Measurements from ENCODE around the gene NYAP1.
A peak's percentile ranks its signal among the peaks of the same experiment; 100 is the strongest.
"Not testable (repeated sequence)": the region's sequence is repeated elsewhere in the genome, so short reads cannot be mapped to it uniquely, and the experiment has no call there.

NYAP1 gene

GRCh38 chr7:100484673-100485045 is 932 bp downstream of the NYAP1 start:
- DNase-seq: no peak

- no peak for DNase-seq
These were observed 1.7 kb downstream of the NYAP1 start for GRCh38 chr7:100485471-100485876.

GRCh38 chr7:100486111-100486636 is 2.4 kb downstream of the NYAP1 start:
- DNase-seq: no peak

GRCh38 chr7:100486753-100487446 is 3.2 kb downstream of the NYAP1 start:
- DNase-seq: no peak

DNA sequence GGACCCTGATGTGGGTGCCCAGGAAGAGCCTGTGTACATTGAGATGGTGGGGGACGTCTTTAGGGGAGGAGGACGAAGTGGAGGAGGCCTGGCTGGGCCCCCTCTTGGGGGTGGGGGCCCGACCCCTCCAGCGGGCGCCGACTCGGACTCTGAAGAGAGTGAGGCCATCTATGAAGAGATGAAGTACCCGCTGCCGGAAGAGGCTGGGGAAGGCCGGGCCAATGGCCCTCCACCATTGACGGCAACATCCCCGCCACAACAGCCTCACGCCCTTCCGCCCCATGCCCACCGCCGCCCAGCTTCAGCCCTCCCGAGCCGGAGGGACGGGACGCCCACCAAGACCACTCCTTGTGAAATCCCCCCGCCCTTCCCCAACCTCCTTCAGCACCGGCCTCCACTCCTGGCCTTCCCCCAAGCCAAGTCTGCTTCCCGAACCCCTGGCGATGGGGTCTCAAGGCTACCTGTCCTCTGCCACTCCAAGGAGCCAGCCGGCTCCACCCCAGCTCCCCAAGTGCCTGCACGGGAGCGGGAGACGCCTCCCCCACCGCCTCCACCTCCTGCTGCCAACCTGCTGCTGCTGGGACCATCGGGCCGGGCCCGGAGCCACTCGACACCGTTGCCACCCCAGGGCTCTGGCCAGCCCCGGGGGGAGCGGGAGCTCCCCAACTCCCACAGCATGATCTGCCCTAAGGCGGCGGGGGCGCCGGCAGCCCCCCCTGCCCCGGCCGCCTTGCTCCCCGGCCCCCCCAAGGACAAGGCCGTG is 4.8 kb downstream of the NYAP1 start:
- no peak for DNase-seq

- DNase-seq: no peak
These were observed 5.4 kb downstream of the NYAP1 start for GRCh38 chr7:100489121-100489520.

GRCh38 chr7:100489824-100490223 is 6.1 kb downstream of the NYAP1 start:
- DNase-seq: peak; percentile 98

DNA sequence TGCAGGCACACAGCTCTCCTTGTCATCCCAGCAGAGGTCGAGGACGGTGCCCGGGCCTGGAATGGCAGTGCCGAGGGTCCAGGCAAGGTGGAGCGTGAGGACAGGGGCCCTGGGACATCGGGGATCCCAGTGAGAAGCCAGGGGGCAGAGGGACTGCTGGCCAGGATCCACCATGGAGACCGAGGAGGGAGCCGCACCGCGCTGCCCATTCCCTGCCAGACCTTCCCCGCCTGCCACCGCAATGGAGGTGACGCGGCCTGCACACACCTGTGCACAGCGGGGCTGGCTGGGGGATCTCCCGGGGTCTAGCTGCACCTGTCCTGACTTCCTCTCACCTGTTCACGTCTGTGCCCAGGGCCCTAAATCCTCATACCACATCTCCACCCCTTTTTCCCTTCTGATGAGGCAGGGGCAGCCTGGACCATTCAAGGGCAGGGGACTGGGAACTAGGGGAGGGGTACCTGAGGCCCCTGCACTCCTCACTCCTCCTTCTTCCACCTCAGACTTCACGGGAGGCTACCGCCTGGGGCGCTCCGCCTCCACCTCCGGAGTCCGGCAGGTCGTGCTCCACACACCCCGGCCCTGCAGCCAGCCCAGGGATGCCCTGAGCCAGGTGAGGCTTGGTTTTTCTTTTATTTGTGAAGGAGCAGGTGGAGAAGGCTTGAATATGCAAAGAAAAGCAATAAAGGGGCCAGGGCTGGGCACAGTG is 6.9 kb downstream of the NYAP1 start:
- DNase-seq: no peak

DNA sequence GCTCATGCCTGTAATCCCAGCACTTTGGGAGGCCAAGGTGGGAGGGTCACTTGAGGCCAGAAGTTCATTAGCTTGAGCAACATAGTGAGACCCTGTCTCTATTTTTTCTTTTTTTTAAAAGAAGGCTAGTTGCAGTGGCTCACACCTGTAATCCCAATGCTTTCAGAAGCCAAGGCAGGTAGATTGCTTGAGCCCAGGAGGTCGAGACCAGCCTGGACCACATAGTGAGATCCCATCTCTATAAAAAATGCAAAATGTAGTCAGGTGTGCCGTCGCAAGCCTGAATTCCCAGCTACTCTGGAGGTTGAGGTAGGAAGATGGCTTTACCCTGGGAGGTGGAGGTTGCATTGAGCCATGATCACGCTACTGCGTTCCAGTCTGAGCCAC is 7.5 kb downstream of the NYAP1 start:
- no peak for DNase-seq

DNA sequence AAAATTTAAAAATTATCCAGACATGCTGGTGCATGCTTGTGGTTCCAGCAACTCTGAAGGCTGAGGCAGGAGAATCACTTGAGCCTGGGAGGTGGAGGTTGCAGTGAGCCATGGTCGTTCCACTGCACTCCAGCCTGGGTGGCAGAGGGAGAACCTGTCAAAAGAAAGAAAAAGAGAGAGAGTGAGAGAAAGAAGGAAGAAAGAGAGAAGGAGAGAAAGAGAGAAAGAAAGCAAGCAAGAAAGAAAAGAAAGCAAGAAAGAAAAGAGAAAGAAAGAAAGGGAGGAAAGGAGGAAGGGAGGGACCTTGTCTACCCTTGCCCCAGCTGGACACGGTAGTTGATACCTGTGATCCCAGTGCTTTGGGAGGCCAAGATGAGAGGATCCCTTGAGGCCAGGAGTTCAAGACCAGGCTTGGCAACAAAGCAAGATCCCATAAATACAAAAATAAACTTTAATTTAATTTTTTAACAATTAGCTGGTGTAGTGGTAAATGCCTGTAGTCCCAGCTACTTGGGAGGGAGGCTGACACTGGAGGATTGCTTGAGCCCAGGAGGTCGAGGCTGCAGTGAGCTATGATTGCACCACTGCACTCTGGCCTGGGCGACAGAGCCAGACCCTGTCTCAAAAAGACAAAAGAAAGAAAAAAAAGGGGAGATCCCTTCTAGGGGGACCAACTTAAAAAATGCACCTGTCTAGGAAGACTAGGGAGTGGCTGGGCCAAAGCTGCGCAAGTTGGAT is 9.2 kb downstream of the NYAP1 start:
- no peak for DNase-seq

- no peak for DNase-seq
These were observed 9.9 kb downstream of the NYAP1 start for GRCh38 chr7:100493476-100494264.

DNA sequence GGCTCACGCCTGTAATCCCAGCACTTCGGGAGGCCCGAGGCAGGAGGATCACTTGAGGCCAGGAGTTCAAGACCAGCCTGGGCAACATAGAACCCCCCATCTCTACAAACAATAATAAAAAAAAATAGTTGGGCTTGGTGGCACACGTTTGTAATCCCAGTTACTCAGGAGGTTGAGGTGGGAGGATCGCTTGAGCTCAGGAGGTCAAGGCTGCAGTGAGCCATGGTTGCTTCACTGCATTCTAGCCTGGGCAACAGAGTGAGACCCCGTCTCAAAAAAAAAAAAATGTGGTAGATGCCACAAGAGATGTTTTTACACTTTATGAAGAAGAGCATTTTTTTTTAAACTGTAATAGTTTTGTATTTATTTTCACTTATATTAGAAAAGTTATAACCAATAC is 12.8 kb downstream of the NYAP1 start:
- DNase-seq: no peak

GRCh38 chr7:100500743-100501142 is 17.0 kb downstream of the NYAP1 start:
- not testable (repeated sequence) for DNase-seq

DNA sequence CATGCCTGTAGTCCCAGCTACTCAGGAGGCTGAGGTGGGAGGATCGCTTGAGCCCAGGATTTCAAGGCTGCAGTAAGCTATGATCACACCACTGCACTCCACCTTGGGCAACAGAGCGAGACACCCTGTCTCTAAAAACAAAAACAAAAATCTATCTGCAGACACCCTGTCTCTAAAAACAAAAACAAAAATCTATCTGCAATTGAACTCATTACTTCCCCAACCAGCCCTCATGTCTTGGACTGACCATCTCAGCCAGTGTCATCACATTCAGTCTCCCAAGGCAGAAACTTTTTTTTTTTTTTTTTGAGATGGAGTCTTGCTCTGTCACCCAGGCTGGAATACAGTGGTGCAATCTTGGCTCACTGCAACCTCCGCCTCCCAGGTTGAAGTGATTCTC is 20.3 kb downstream of the NYAP1 start:
- not testable (repeated sequence) for DNase-seq

DNA sequence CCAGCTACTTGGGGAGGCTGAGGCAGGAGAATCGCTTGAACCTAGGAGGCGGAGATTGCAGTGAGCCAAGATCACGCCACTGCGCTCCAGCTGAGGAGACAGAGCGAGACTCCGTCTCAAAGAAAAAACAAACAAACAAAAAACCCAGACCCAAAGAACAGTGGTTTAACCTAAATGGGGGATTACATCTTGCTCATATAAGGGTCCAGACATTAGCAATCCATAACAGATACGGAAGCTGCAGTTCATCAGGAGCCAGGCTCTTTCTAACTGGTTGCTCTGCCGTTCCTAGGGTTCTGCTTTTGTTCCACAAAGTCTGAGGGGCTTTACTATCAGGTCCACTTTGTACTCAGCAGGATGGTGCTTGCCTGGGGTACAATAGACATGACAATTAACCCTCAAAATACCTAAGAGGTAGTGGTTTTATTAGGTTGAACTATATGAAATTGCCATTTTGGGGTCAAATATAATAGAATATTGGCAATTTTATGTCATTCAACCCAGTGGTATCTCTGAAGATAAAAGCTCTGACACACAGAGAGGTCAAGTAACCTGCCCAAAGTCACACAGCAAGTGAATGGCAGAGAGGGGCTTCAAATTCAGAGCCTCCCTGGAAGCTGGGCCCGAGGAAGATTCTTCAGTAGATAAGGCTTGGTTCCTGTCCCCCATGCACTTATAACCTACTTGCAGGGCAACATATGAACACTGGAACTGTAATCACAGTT is 21.3 kb downstream of the NYAP1 start:
- DNase-seq: no peak

DNA sequence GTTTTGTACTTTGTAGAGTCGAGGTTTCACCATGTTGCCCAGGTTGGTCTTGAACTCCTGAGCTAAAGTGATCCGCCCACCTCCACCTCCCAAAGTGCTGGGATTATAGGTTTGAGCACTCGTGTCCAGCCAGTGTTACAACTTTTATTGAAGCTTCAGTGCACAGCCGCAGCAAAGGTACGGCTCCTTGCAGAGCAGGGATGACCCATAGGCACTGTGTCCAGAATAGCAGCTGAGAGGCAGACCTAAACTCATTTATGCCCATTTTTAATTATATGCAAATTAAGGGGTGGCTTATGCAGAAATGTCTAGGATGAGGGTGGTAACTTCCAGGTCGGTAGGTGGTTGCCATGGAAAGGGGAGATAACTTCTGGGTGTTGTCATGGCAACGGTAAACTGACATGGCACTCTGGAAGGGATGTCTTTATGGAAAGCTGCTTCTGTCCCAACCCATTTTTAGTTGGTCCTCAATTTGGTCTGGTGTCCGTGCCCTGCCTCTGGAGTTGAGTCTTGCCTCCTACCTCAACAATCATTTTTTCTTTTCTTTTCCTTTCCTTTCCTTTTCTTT is 22.7 kb downstream of the NYAP1 start:
- no peak for DNase-seq

- peak; percentile 58 for DNase-seq
These were observed 25.5 kb downstream of the NYAP1 start for GRCh38 chr7:100509231-100509630.

DNA sequence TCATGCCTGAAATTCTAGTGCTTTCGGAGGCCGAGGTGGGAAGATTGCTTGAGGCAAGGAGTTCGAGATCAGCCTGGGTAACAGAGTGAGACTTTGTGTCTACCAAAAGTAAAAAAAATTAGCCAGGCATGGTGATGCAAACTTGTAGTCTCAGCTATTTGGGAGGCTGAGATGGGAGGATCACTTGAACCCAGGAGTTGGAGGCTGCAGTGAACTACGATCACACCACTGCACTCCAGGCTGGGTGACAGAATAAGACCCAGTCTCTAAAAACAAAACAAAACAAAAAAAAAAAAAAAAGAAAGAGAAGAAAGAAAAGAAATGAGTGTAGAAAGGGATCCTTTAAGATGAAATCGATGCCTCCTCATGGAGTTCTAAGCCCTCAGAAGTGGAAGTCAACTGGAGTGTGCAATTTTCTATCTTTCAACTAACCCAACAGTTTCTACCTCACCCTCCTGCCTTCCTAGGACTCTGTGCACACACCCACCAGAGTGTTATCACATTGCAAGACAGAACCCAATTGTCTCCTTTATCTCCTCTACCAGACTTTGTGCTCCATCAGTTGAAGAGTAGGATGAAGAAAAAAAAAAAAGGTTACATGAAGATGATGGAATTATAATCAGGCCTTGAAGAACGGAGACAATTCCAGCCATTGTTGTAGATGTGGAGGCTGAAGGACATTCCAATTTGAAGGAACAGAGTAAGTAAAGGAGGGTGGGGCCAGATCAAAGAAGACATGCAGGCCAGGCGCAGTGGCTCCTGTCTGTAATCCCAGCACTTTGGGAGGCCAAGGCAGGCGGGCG is 26.9 kb downstream of the NYAP1 start:
- DNase-seq: no peak

GRCh38 chr7:100513212-100513810 is 29.6 kb downstream of the NYAP1 start:
- no peak for DNase-seq

DNA sequence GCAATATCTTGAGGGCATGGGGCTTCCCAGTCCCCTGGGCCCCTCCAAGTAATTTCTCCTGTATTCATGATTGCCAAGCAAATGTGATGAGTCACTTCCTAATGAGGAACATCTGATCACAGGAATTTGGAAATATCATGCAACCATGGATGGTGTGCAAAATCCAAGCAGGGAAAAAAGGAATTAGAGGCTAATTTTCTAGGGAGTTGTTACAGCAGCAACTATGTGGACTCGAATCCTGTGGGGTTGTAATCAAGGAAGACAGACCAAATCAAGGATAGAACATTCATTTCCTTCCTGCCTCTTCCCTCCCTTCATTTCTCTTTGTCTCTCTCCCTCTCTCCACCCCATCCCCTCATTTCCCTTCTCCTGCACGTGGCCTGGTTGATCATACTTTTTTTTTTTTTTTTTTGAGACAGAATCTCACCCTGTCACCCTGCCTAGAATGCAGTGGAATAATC is 31.4 kb downstream of the NYAP1 start:
- no peak for DNase-seq
